GM13976 (cell line): Measurements from ENCODE around the gene HTR4.
"Not testable (repeated sequence)": the region's sequence is repeated elsewhere in the genome, so short reads cannot be mapped to it uniquely, and the experiment has no call there.

Source experiments
- DNase-seq: peaks from one replicate; pipeline ENCODE4 v3.0.0; 2012; ENCODE audit warnings: low spot score
- in situ Hi-C: fragments of 300-500 bp; cut with MboI; formaldehyde crosslinking; loops from one replicate; pipeline ENCODE4 v1.12.0; 2022; ENCODE audit warnings: low sequenced_read_pairs, mixed read lengths, inconsistent platforms; ENCODE audit not compliant: unreplicated experiment
- TF ChIP-seq, protein P1 (sequence below): IDR thresholded peaks from 2 replicates; pipeline ENCODE4 v1.5.1; 2012; ENCODE audit warnings: borderline replicate concordance, mild to moderate bottlenecking; ENCODE audit not compliant: insufficient read depth; ENCODE audit errors: extremely low read depth, missing control alignments, control extremely low read depth

HTR4 gene

DNA sequence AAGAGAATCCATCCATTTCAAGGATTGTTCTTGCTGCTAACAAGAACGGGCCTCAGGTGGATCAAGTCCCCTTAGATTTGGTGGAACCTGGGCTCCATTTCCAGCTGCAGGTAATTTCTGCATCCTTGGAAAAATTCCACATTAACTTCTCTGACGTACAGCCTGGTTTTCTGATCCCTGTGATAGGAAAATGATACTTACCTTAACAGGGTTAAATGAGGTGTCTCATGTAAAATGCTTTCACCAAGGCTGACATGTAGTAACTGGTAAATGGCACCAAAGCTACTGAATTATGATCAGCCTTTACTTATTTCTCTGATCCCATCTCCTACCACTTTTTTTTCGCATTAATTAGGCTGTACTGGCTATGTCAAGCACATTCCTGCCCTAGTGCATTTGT, 176.9 kb downstream of the HTR4 start:
- TF ChIP-seq, protein P1, sequence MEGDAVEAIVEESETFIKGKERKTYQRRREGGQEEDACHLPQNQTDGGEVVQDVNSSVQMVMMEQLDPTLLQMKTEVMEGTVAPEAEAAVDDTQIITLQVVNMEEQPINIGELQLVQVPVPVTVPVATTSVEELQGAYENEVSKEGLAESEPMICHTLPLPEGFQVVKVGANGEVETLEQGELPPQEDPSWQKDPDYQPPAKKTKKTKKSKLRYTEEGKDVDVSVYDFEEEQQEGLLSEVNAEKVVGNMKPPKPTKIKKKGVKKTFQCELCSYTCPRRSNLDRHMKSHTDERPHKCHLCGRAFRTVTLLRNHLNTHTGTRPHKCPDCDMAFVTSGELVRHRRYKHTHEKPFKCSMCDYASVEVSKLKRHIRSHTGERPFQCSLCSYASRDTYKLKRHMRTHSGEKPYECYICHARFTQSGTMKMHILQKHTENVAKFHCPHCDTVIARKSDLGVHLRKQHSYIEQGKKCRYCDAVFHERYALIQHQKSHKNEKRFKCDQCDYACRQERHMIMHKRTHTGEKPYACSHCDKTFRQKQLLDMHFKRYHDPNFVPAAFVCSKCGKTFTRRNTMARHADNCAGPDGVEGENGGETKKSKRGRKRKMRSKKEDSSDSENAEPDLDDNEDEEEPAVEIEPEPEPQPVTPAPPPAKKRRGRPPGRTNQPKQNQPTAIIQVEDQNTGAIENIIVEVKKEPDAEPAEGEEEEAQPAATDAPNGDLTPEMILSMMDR = no peak
- in situ Hi-C loops = no loop called here
- DNase-seq = no peak

DNA sequence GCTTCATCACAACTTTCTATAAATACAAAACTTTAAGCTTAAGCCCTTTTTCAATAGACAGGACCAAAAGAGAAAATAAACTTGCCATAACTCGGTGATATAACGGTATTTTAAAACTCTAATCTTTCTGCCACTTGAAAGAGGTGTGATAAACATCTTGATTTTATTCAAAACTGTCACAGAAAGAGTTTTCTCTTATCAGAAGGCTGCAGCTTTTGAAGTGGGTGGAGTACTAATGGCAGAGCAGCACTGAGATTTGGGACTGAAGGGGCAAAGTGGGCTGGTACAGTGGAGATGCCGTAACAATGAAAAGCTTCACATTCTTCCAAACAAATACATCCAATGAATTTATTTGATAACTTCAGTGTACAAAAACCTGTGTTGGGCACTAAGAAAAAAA, 178.0 kb downstream of the HTR4 start:
- no peak for DNase-seq
- TF ChIP-seq, protein P1 = no peak
- in situ Hi-C loops = no loop called here

DNA sequence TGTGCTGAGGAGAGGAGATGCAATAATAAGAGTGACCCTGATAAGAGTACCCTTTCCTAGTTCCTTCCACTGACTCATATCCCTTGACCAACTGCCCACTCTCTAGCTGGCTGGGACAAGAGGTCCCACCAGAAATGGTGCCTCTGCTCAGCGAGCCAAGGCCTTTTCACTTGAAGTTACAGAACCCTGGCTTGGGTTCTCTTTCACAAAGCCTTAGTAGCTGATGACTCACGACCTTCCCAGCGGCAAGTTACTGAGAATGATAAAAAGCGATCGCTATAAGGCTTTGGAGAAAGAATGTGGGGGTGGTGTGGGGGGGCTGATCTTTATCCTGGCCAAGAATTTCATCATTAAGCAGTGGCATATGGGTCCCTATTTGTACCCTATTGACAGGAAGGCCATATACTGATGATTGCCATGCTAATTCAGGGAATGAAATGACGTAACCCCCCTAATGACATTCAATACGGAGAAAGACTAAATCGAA, 180.3 kb downstream of the HTR4 start:
- TF ChIP-seq, protein P1 = no peak
- in situ Hi-C loops = loop anchor here (25.0 kb wide), 1 partner anchor 287 kb away; no protein-coding TSS in a partner anchor
- no peak for DNase-seq

DNA sequence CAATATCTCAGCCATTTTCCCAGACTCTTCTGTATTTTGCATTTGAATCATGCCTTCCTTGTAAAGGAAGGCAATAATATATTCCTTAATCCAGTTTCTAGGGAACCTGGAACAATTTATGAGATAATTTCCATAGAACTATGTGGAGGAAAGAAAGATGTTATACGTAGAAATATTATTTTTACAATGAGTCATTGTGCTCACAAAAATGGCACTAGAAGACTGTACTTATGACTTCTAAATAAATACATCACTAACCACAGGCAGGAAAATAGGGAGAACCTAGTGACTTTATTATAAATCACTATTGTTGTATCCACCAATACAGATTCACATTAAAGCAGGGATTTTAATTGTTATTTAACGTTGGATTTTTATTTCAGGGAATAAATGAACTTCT, 182.9 kb downstream of the HTR4 start:
- in situ Hi-C loops = loop anchor here (25.0 kb wide), 1 partner anchor 284 kb away; no protein-coding TSS in a partner anchor
- TF ChIP-seq, protein P1 = no peak
- no peak for DNase-seq

DNA sequence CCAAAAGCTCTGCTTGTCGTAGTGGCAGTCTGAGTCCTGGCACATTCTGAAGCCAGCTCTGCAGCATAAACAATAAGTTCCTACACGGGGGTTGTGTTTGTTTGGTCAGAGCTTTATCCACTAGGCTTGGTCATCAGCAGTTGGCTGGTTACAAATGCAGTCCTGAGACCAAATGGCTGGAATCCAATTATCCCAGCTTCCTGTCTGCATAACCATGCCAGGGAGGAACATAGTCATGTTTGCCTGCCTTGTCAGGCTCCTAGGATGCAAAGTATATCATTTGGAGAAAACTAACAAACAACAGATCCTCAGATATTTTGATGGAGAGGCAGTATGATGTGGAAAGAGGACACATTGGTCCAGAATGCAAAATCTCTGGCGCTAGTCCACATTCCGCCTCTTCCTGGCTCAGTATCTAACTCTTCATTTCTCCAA, 184.8 kb downstream of the HTR4 start:
- in situ Hi-C loops = loop anchor here (10.0 to 25.0 kb wide), 2 partner anchors 245 to 282 kb away; no protein-coding TSS in a partner anchor
- TF ChIP-seq, protein P1 = no peak
- no peak for DNase-seq

DNA sequence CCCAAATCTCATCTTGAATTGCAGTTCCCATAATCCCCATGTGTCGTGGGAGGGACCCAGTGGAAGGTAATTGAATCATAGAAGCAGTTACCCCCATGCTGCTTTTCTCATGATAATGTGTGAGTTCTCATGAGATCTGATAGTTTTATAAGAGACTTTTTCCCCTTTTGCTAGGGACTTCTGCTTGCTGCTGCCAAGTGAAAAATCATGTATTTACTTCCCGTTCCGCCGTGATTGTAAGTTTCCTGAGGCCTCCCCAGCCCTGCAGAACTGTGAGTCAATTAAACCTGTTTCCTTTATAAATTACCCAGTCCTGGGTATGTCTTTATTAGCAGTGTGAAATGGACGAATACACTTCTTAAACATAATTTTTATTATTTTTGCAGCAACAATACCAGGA, 185.6 kb downstream of the HTR4 start:
- DNase-seq = not testable (repeated sequence)
- in situ Hi-C loops = loop anchor here (10.0 to 25.0 kb wide), 2 partner anchors 246 to 281 kb away; no protein-coding TSS in a partner anchor

DNA sequence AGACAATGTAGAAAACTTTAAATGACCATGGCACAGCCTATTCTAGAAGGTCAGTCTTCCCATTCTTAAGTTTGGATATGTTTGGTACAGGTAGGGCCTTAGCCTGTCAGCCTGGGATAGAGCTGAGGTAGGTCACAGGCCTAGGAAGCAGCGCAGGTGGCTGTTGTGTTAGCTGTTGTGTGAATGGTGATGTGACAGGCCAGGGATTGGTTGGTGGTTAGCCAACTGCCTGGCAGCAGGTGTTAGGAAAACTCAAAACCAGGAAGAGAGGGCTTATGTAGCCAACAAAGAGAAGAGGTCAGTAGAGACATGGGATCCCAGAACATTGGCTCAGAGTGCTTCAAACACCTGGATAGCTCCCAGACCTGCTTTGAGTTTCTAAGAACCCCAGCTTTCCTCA, 186.4 kb downstream of the HTR4 start:
- DNase-seq = no peak
- TF ChIP-seq, protein P1 = no peak
- in situ Hi-C loops = loop anchor here (10.0 to 25.0 kb wide), 2 partner anchors 247 to 281 kb away; no protein-coding TSS in a partner anchor
